Loucy (cell line): ENCODE measurements around the gene FCHSD2.

Experiments
- H2AFZ ChIP-seq: fragments of 200-600 bp; sonication (generic); 2 replicates; pipeline ENCODE4 v1.6.0; 2016; ENCODE audit warnings: antibody characterized with exemption, mild to moderate bottlenecking, low read length, moderate library complexity
- H3F3A ChIP-seq: fragments of 200-600 bp; 2 replicates; pipeline ENCODE4 v1.6.0; 2016; ENCODE audit warnings: antibody characterized with exemption, low read depth, mild to moderate bottlenecking
- H3K27me3 ChIP-seq: fragments of 200-600 bp; sonication (generic); 2 replicates; pipeline ENCODE4 v1.6.1; 2014; ENCODE audit warnings: low read length, mild to moderate bottlenecking; ENCODE audit not compliant: insufficient read depth, poor library complexity, severe bottlenecking
- H3K36me3 ChIP-seq: fragments of 200-600 bp; sonication (generic); 2 replicates; pipeline ENCODE4 v1.6.1; 2016; ENCODE audit warnings: low read length; ENCODE audit not compliant: insufficient read depth
- H3K4me1 ChIP-seq: fragments of 200-600 bp; sonication (generic); 2 replicates; pipeline ENCODE4 v1.5.1; 2014; ENCODE audit warnings: low read length, mild to moderate bottlenecking; ENCODE audit not compliant: insufficient read depth, poor library complexity, severe bottlenecking
- H3K4me2 ChIP-seq: fragments of 200-600 bp; sonication (generic); 2 replicates; pipeline ENCODE4 v1.6.0; 2014; ENCODE audit warnings: antibody characterized with exemption, low read length, low read depth, mild to moderate bottlenecking; ENCODE audit not compliant: poor library complexity, severe bottlenecking
- H3K4me3 ChIP-seq: fragments of 200-600 bp; sonication (generic); 2 replicates; pipeline ENCODE4 v1.5.1; 2014; ENCODE audit warnings: low read length, mild to moderate bottlenecking, mixed read lengths; ENCODE audit not compliant: poor library complexity, severe bottlenecking
- H3K79me2 ChIP-seq: fragments of 200-600 bp; sonication (generic); 2 replicates; pipeline ENCODE4 v1.6.1; 2014; ENCODE audit warnings: low read length; ENCODE audit not compliant: insufficient read depth
- H3K9ac ChIP-seq: fragments of 200-600 bp; sonication (generic); 2 replicates; pipeline ENCODE4 v1.6.0; 2014; ENCODE audit warnings: mild to moderate bottlenecking, low read depth, low read length, moderate library complexity; ENCODE audit not compliant: poor library complexity, severe bottlenecking
- H3K9me2 ChIP-seq: fragments of 200-600 bp; sonication (generic); replicated peaks from 2 replicates; pipeline ENCODE4 v1.6.1; 2016; ENCODE audit warnings: low read depth, low read length, mixed read lengths
- H3K9me3 ChIP-seq: fragments of 200-600 bp; sonication (generic); 2 replicates; pipeline ENCODE4 v1.6.1; 2014; ENCODE audit warnings: mild to moderate bottlenecking, antibody characterized with exemption, low read length, low read depth; ENCODE audit not compliant: insufficient read depth
- H4K20me1 ChIP-seq: fragments of 200-600 bp; sonication (generic); 2 replicates; pipeline ENCODE4 v1.6.0; 2014; ENCODE audit warnings: antibody characterized with exemption, low read length, mild to moderate bottlenecking; ENCODE audit not compliant: insufficient read depth, poor library complexity, severe bottlenecking
- CTCF ChIP-seq: fragments of 200-600 bp; sonication (generic); conservative IDR thresholded peaks from 2 replicates; pipeline ENCODE4 v1.5.1; 2014; ENCODE audit warnings: mild to moderate bottlenecking, antibody characterized with exemption, low read length
- EZH2phosphoT487 ChIP-seq: fragments of 200-600 bp; IDR thresholded peaks from 2 replicates; pipeline ENCODE4 v1.6.1; 2018; ENCODE audit warnings: antibody characterized with exemption, mild to moderate bottlenecking, moderate library complexity, borderline replicate concordance

FCHSD2 gene

GRCh38 chr11:72975778-72976521 is 166.2 kb downstream of the FCHSD2 start:
- Histone ChIP-seq H2AFZ (no peak overlapping the region), H3K79me2 (peaks cover 35% of the 10 kb centered on the region), H3K9me3 (no peaks in the 10 kb centered on the region), H3K4me3 (no peak overlapping the region), H4K20me1 (peaks cover 34% of the 10 kb centered on the region), H3K4me1 (peaks cover 12% of the 10 kb centered on the region), H3K4me2 (no peak overlapping the region), H3K27me3 (no peaks in the 10 kb centered on the region), H3F3A (0 out of 2 replicates have a peak, but pooled peaks cover 7% of the 10 kb centered on the region), H3K36me3 (peaks cover 75% of the 10 kb centered on the region), H3K9me2 (no peaks in the 10 kb centered on the region), H3K9ac (no peak overlapping the region)
- no peak for TF ChIP-seq CTCF
- TF ChIP-seq EZH2phosphoT487: no peak

- H3F3A ChIP-seq: peaks cover 12% of the 10 kb centered on the region
- H3K79me2 ChIP-seq: peaks cover 35% of the 10 kb centered on the region
These were observed 167.5 kb downstream of the FCHSD2 start for GRCh38 chr11:72974487-72975205.

GRCh38 chr11:72972496-72973128 is 169.5 kb downstream of the FCHSD2 start:
- H3K4me1 ChIP-seq: peaks cover 36% of the 10 kb centered on the region
- H4K20me1 ChIP-seq: peaks cover 58% of the 10 kb centered on the region
- H3K27me3 ChIP-seq: no peaks in the 10 kb centered on the region
- H3K4me2 ChIP-seq: no peak overlapping the region
- no peaks in the 10 kb centered on the region for H3K9me3 ChIP-seq
- peaks cover 55% of the 10 kb centered on the region for H3K36me3 ChIP-seq
- H3F3A ChIP-seq: peaks cover 18% of the 10 kb centered on the region
- no peaks in the 10 kb centered on the region for H3K9me2 ChIP-seq
- H3K4me3 ChIP-seq: no peak overlapping the region
- no peak for TF ChIP-seq EZH2phosphoT487
- peaks cover 48% of the 10 kb centered on the region for H3K79me2 ChIP-seq
- H2AFZ ChIP-seq: no peak overlapping the region
- no peak overlapping the region for H3K9ac ChIP-seq

More at GRCh38 chr11:72974487-72975205, 167.5 kb downstream of the FCHSD2 start:
- TF ChIP-seq EZH2phosphoT487: no peak
- no peak for TF ChIP-seq CTCF
- H2AFZ ChIP-seq: no peak overlapping the region
- no peaks in the 10 kb centered on the region for H3K9me3 ChIP-seq
- no peak overlapping the region for H3K4me3 ChIP-seq
- H3K36me3 ChIP-seq: peaks cover 63% of the 10 kb centered on the region
- H3K4me1 ChIP-seq: peaks cover 22% of the 10 kb centered on the region
- no peak overlapping the region for H3K9ac ChIP-seq
- no peak overlapping the region for H3K4me2 ChIP-seq
- no peaks in the 10 kb centered on the region for H3K9me2 ChIP-seq
- H3K27me3 ChIP-seq: no peaks in the 10 kb centered on the region
- peaks cover 41% of the 10 kb centered on the region for H4K20me1 ChIP-seq
